ENCODE measurements around the gene PNPLA7. TPM values are rescaled to one million over a fixed set of nuclear protein-coding genes. Genes with fewer than 3 reads are reported as not detected.

The PNPLA7 gene
- total and polyA plus RNA-seq, 2 of the 13 experiments (the other 11 are each of a cell fraction or from before 2014, with no cell fraction given), result 0.42 to 1.5 TPM

GRCh38 chr9:137543237-137543963, 6.8 kb downstream of the PNPLA7 start:
- Histone ChIP-seq H3K36me3 (replicated peaks in 1 of 2; ENCODE audit: control insufficient read depth in 1 of 2, insufficient read depth in 2 of 2, low read length in 2 of 2) (no peaks in the 10 kb centered on the region), H3K27me3 (ENCODE audit: control insufficient read depth in 1 of 2, insufficient read depth in 2 of 2, low read length in 2 of 2) (peaks cover 0 to 2% of the 10 kb centered on the region in 2 experiments; a peak in 2 of 5 replicates), H4K20me1 (ENCODE audit: insufficient read depth, low read length) (no peaks in the 10 kb centered on the region), H3K4me1 (ENCODE audit: insufficient read depth, low read length) (no peaks in the 10 kb centered on the region; the same call in 1 of the 2 replicates), H3K9me3 (ENCODE audit: low read length) (peaks cover 10% of the 10 kb centered on the region; the same call in 1 of the 2 replicates), H3K4me2 (ENCODE audit: low read depth, low read length) (no peak overlapping the region), H3K79me2 (ENCODE audit: insufficient read depth, low read length) (no peaks in the 10 kb centered on the region), H2AFZ (ENCODE audit: low read length) (no peak overlapping the region), H3K27ac (ENCODE audit: extremely low read length, insufficient read depth, low read length) (no peak overlapping the region), H3K9ac (ENCODE audit: insufficient read depth, low read depth, low read length) (no peak overlapping the region), H3K4me3 (replicated peaks in 1 of 3; ENCODE audit: insufficient read depth in 1 of 3, low read depth in 2 of 3, low read length in 3 of 3) (no peak overlapping the region)
- POLR2A ChIA-PET, result no interaction called here
- FAIRE-seq (no peak), DNase-seq (ENCODE audit: low spot score) (no peak), ATAC-seq (no peak; the same call in 2 of the 3 replicates)
- no peak for TF ChIP-seq SRF (IDR thresholded peaks at IDR 0.05; ENCODE audit: low read depth, low read length)
- CTCF ChIA-PET (ENCODE audit: low intra/inter-chr PET ratio, low total read pairs), result no interaction called here
- 84% methylated on average over 9 of the region's 25 CpGs for whole genome bisulfite sequencing (ENCODE audit: low lambda C conversion rate)
- in situ Hi-C loops (cut with HindIII; ENCODE audit: extremely low pct_ligation_motif_present, low pct_unique_long_range_greater_than_20kb), result no loop called here
- BruUV-seq (replicated peaks), result no TSS peak
- intact Hi-C loops (cut with micrococcal nuclease; ENCODE audit: unreplicated experiment), result no loop called here

GRCh38 chr9:137542486-137542885, 7.7 kb downstream of the PNPLA7 start:
- Histone ChIP-seq H3K27ac (ENCODE audit: extremely low read length, insufficient read depth, low read length) (no peak overlapping the region), H3K79me2 (ENCODE audit: insufficient read depth, low read length) (no peaks in the 10 kb centered on the region), H3K9ac (ENCODE audit: insufficient read depth, low read depth, low read length) (no peak overlapping the region), H3K36me3 (replicated peaks in 1 of 2; ENCODE audit: control insufficient read depth in 1 of 2, insufficient read depth in 2 of 2, low read length in 2 of 2) (no peaks in the 10 kb centered on the region), H3K9me3 (ENCODE audit: low read length) (peaks cover 10% of the 10 kb centered on the region; the same call in 1 of the 2 replicates), H2AFZ (ENCODE audit: low read length) (no peak overlapping the region), H3K4me3 (replicated peaks in 1 of 3; ENCODE audit: insufficient read depth in 1 of 3, low read depth in 2 of 3, low read length in 3 of 3) (no peak overlapping the region), H3K4me1 (ENCODE audit: insufficient read depth, low read length) (no peaks in the 10 kb centered on the region; the same call in 1 of the 2 replicates), H3K27me3 (ENCODE audit: control insufficient read depth in 1 of 2, insufficient read depth in 2 of 2, low read length in 2 of 2) (peaks cover 0 to 2% of the 10 kb centered on the region in 2 experiments; a peak in 2 of 5 replicates), H3K4me2 (ENCODE audit: low read depth, low read length) (no peak overlapping the region), H4K20me1 (ENCODE audit: insufficient read depth, low read length) (no peaks in the 10 kb centered on the region)
- ATAC-seq (no peak), FAIRE-seq (no peak), DNase-seq (ENCODE audit: low spot score) (no peak)
- in situ Hi-C loops (cut with HindIII; ENCODE audit: extremely low pct_ligation_motif_present, low pct_unique_long_range_greater_than_20kb), result no loop called here
- 67% methylated on average over 14 of the region's 20 CpGs for WGBS (ENCODE audit: low lambda C conversion rate)
- intact Hi-C loops (cut with micrococcal nuclease; ENCODE audit: unreplicated experiment), result no loop called here
- TF ChIP-seq SRSF4 (IDR thresholded peaks at IDR 0.05; ENCODE audit: low read depth, low read length, poor library complexity, severe bottlenecking) (no peak), ARID4A (CRISPR knock-in tag; IDR thresholded peaks at IDR 0.05; ENCODE audit: borderline replicate concordance) (no peak), NFYC (CRISPR knock-in tag; IDR thresholded peaks at IDR 0.05) (no peak), ZNF576 (CRISPR knock-in tag; IDR thresholded peaks at IDR 0.05) (no peak), ZNF766 (CRISPR knock-in tag; IDR thresholded peaks at IDR 0.05; ENCODE audit: borderline replicate concordance) (no peak), BRF2 (CRISPR knock-in tag; IDR thresholded peaks at IDR 0.05) (no peak)
- ChIA-PET POLR2A (no interaction called here), CTCF (ENCODE audit: low intra/inter-chr PET ratio, low total read pairs) (no interaction called here)
- no TSS peak for BruUV-seq (replicated peaks)

Measured in HepG2 (cell line).